GM10266 (cell line): Measurements from ENCODE around the gene HIVEP3.

Source experiments
- DNase-seq: peaks from one replicate; pipeline ENCODE4 v3.0.0; 2012; ENCODE audit errors: extremely low spot score
- TF ChIP-seq, protein P1 (sequence below): IDR thresholded peaks from 2 replicates; pipeline ENCODE4 v1.5.1; 2012; ENCODE audit warnings: mild to moderate bottlenecking, low read depth; ENCODE audit not compliant: control insufficient read depth, insufficient read depth; ENCODE audit errors: missing control alignments

HIVEP3 gene

DNA sequence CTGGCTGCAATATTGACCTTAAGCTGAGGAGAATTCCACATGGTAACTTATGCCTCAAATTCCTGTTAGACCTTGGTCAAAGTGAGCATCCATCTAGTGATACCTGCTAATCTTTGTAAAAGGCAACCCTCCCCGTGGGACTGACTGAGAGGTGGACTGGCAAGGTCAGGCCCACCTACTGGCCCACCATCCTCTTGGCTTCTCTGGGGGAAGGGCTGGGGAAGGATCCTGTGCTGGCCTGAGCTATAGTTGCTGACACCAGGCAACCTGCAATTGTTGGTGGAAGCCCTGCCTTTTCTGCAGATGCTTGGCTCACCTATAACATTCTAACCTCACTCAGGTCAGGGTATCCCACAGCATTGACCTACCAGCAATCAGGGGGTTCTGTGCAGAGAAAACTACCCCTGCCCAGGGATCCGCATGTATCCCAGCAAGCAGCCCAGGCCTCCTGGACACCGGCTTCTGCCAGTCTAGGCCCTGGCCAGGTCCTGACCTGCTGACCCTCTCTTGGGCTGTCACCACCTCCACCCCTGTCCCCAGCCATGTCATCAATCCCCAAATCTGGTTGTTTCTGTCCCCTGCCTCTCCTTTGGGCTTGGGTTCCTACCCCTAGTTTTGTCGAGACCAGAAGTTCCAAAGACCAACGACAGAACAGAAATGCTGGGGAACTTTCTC lies 326.1 kb downstream of the HIVEP3 start:
- no peak for DNase-seq
- TF ChIP-seq, protein P1, sequence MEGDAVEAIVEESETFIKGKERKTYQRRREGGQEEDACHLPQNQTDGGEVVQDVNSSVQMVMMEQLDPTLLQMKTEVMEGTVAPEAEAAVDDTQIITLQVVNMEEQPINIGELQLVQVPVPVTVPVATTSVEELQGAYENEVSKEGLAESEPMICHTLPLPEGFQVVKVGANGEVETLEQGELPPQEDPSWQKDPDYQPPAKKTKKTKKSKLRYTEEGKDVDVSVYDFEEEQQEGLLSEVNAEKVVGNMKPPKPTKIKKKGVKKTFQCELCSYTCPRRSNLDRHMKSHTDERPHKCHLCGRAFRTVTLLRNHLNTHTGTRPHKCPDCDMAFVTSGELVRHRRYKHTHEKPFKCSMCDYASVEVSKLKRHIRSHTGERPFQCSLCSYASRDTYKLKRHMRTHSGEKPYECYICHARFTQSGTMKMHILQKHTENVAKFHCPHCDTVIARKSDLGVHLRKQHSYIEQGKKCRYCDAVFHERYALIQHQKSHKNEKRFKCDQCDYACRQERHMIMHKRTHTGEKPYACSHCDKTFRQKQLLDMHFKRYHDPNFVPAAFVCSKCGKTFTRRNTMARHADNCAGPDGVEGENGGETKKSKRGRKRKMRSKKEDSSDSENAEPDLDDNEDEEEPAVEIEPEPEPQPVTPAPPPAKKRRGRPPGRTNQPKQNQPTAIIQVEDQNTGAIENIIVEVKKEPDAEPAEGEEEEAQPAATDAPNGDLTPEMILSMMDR, result no peak

GRCh38 chr1:41591891-41592290 lies 326.8 kb downstream of the HIVEP3 start:
- no peak for DNase-seq
- TF ChIP-seq, protein P1, result no peak

GRCh38 chr1:41590331-41590730 lies 328.4 kb downstream of the HIVEP3 start:
- TF ChIP-seq, protein P1, result no peak

DNA sequence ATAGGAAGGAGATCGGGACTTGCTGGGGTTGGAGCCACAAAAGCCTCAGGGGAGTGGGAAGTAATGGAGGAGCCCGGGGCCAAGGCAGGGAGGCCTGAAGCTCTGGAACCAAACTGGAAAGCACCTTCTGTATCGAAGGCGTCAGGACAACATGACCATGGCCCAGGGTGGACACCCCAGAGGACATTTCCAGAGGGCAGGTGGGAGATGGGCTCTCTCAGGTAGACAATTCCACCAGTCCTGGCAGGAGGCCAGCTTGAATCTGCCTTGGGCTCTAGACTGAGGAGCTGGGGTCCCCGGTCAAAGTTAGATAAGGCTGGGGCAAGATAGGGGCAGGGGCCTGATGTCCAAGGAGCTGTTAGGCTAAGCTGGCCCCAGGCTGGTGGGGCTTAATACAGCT lies 329.3 kb downstream of the HIVEP3 start:
- TF ChIP-seq, protein P1, result no peak
- no peak for DNase-seq

More at GRCh38 chr1:41590331-41590730, 328.4 kb downstream of the HIVEP3 start:
- DNase-seq, result no peak

GRCh38 chr1:41588334-41588875 lies 330.3 kb downstream of the HIVEP3 start:
- TF ChIP-seq, protein P1, result no peak
- no peak for DNase-seq

- TF ChIP-seq, protein P1, result no peak
- no peak for DNase-seq
These were observed 330.9 kb downstream of the HIVEP3 start for GRCh38 chr1:41587791-41588190.

- DNase-seq, result no peak
- TF ChIP-seq, protein P1, result no peak
These were observed 332.5 kb downstream of the HIVEP3 start for GRCh38 chr1:41586230-41586629.
